Mucosa of descending colon (tissue), 3 donors: ENCODE data around the gene DEGS2. TPM values are rescaled to one million over a fixed set of nuclear protein-coding genes. Genes with fewer than 3 reads are reported as not detected.
A peak's percentile ranks its signal among the peaks of the same experiment; 100 is the strongest.

Source experiments
- ATAC-seq: fragments of 200-7000 bp; cut with Tn5 transposase; one replicate; pipeline ENCODE4 v1.9.1; 2020; ENCODE audit warnings: mild to moderate bottlenecking, moderate library complexity
- DNase-seq, 3 donors: peaks; one replicate each; pipeline ENCODE4 v3.0.0-alpha.2; 2020
- H3K36me3 ChIP-seq: fragments of 200-600 bp; one replicate; pipeline ENCODE4 v1.8.0; 2021; ENCODE audit warnings: low read depth, mild to moderate bottlenecking
- H3K4me1 ChIP-seq: fragments of 200-600 bp; one replicate; pipeline ENCODE4 v1.8.0; 2021; ENCODE audit warnings: low read depth, mild to moderate bottlenecking
- H3K4me3 ChIP-seq: fragments of 200-600 bp; one replicate; pipeline ENCODE4 v1.8.0; 2021; ENCODE audit warnings: mild to moderate bottlenecking
- H3K9me3 ChIP-seq: fragments of 200-600 bp; one replicate; pipeline ENCODE4 v1.8.0; 2021; ENCODE audit warnings: mild to moderate bottlenecking
- CTCF ChIP-seq: fragments of 200-600 bp; IDR thresholded peaks from one replicate; pipeline ENCODE4 v1.8.0; 2022; ENCODE audit warnings: antibody characterized with exemption, mild to moderate bottlenecking
- intact Hi-C, 2 donors: fragments of 100-400 bp; cut with DNase I in 1 of 2; cut with micrococcal nuclease in 1 of 2; formaldehyde crosslinking; loops; one replicate each; pipeline versions ENCODE4 v1.11.0 to v1.11.1; 2022; cut with DNase I, micrococcal nuclease
- total RNA-seq, 3 donors: library from RNA; stranded (reverse); fragmentation: NEBNext Ultra II Directional in 2 of 3; extraction: Animal tissue kit (Norgen Biotek cat#: 25700) in 2 of 3; gene quantifications; one replicate each; pipeline versions ENCODE4 v1.2.1 to v1.2.4, GENCODE V29; 2021 to 2023
- donor health status: DM: no; HTN: no; CAD: no; lungs with moderate emphysema.
- donor health status: DM: no; HTN: no; CAD: no.
- donor health status: DM: no; HTN: yes; CAD: no.

Gene DEGS2
- total RNA-seq, 3 donors from 2014 or later, result 6.2 to 28.5 (median 27.9) TPM

GRCh38 chr14:100155049-100155621 is 4.3 kb downstream of the DEGS2 start:
- intact Hi-C loops, result no loop called here
- Histone ChIP-seq H3K4me1 (peaks cover 37% of the 10 kb centered on the region), H3K9me3 (peaks cover 6% of the 10 kb centered on the region), H3K36me3 (no peaks in the 10 kb centered on the region), H3K4me3 (no peak overlapping the region)
- peak; percentile 64 to 77 (median 65) for DNase-seq
- peak; percentile 30 for TF ChIP-seq CTCF
- ATAC-seq, result peak; percentile 33

GRCh38 chr14:100153560-100153959 is 5.9 kb downstream of the DEGS2 start:
- intact Hi-C loops, result no loop called here
- ATAC-seq (no peak), DNase-seq (no peak)
- Histone ChIP-seq H3K9me3 (peaks cover 6% of the 10 kb centered on the region), H3K4me1 (peaks cover 44% of the 10 kb centered on the region), H3K4me3 (no peak overlapping the region), H3K36me3 (no peaks in the 10 kb centered on the region)
- TF ChIP-seq CTCF, result no peak

- Histone ChIP-seq H3K9me3 (peaks cover 6% of the 10 kb centered on the region), H3K36me3 (no peaks in the 10 kb centered on the region), H3K4me3 (no peak overlapping the region), H3K4me1 (peaks cover 48% of the 10 kb centered on the region)
- ATAC-seq (no peak), DNase-seq (no peak)
- no peak for TF ChIP-seq CTCF
- intact Hi-C loops, result no loop called here
Observed at GRCh38 chr14:100152091-100152490, 7.4 kb downstream of the DEGS2 start.

GRCh38 chr14:100150932-100151587 is 8.4 kb downstream of the DEGS2 start:
- ATAC-seq (peak; percentile 3), DNase-seq (peak in 2 of 3 donors; percentile 59 to 67)
- H3K4me1 ChIP-seq, result peaks cover 51% of the 10 kb centered on the region
- no peak for TF ChIP-seq CTCF
- intact Hi-C loops, result no loop called here
- no peaks in the 10 kb centered on the region for H3K36me3 ChIP-seq
- peaks cover 6% of the 10 kb centered on the region for H3K9me3 ChIP-seq
- no peak overlapping the region for H3K4me3 ChIP-seq

GRCh38 chr14:100149851-100150611 is 9.4 kb downstream of the DEGS2 start:
- Histone ChIP-seq H3K36me3 (no peaks in the 10 kb centered on the region), H3K4me1 (peaks cover 54% of the 10 kb centered on the region), H3K9me3 (peaks cover 6% of the 10 kb centered on the region), H3K4me3 (no peak overlapping the region)
- DNase-seq (peak; percentile 82 to 86 (median 85)), ATAC-seq (peak; percentile 69)
- intact Hi-C loops, result no loop called here
- TF ChIP-seq CTCF, result no peak
